Measurements from ENCODE around the gene HSD17B2. TPM values are rescaled to one million over a fixed set of nuclear protein-coding genes. Genes with fewer than 3 reads are reported as not detected.

HSD17B2 gene
- total and polyA plus RNA-seq, 8 donors = 8.0 to 66.9 (median 20.8) TPM

DNA sequence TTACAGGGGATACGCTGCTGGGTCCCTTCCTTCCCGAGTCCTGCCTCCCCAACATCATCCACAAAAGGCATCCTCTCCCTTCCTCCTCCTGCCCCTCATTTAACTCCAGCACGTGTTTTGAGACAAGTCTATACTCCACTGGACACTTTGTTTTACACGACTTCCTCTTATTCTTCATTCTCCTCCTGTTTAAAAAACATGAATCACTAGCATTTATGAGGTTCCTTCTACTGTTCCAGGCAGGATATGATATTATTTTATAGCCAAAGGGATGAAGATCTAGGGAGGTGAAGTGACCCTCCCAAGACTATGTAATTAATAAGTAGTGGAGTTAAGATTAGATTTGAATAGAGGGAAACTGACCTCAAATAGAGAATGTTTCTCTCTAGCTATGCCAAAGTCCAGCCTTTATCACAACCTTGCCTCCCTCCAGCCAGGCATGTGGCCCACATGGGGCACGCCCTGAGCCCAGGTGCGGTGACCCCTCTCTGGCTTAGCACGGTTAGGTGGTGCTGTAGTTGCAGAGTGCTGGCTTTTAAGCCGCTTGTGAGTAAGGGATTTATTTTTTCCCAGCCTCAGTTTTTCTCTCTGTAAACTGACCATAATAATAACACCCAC, 1.3 kb upstream of the HSD17B2 start:
- Histone ChIP-seq H3K4me1 (peaks cover 0 to 5% (median 4%) of the 10 kb centered on the region in 3 donors), H3K27me3 (no peaks in the 10 kb centered on the region), H3K9me3 (no peaks in the 10 kb centered on the region), H3K27ac (no peak overlapping the region), H3K36me3 (no peaks in the 10 kb centered on the region), H3K4me3 (no peak overlapping the region)
- DNase-seq (no peak), FAIRE-seq (no peak), ATAC-seq (peak in 3 of 4 donors; percentile 33 to 54 (median 34))
- 49 to 52% methylated on average over 8 of the region's 8 CpGs for WGBS, 2 donors
- intact Hi-C loops (cut with DNase I) = no loop called here
- TF ChIP-seq, protein P1, sequence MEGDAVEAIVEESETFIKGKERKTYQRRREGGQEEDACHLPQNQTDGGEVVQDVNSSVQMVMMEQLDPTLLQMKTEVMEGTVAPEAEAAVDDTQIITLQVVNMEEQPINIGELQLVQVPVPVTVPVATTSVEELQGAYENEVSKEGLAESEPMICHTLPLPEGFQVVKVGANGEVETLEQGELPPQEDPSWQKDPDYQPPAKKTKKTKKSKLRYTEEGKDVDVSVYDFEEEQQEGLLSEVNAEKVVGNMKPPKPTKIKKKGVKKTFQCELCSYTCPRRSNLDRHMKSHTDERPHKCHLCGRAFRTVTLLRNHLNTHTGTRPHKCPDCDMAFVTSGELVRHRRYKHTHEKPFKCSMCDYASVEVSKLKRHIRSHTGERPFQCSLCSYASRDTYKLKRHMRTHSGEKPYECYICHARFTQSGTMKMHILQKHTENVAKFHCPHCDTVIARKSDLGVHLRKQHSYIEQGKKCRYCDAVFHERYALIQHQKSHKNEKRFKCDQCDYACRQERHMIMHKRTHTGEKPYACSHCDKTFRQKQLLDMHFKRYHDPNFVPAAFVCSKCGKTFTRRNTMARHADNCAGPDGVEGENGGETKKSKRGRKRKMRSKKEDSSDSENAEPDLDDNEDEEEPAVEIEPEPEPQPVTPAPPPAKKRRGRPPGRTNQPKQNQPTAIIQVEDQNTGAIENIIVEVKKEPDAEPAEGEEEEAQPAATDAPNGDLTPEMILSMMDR (IDR thresholded peaks at IDR 0.05) = no peak

DNA sequence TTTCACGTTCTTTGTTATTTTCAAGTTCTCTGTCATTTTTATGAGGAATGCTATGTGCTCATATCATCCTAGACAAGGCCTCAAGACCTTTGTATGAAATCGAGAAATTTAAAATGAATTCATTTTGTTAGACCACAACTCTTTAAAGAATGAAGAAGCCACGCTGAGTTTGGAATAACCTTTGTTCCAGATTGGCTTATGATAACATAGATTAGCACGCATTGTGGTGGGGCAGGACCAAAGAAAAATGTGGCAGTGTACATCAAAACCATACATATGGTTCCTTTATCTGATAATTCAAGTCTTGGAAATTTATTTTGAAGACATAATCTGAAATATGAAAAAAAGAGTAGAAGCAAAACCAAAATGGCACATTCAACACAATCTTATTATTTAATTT, 2.2 kb downstream of the HSD17B2 start:
- FAIRE-seq (no peak), ATAC-seq (no peak), DNase-seq (no peak)
- Histone ChIP-seq H3K36me3 (no peaks in the 10 kb centered on the region), H3K4me1 (peaks cover 0 to 5% (median 4%) of the 10 kb centered on the region in 3 donors), H3K27ac (no peak overlapping the region), H3K27me3 (no peaks in the 10 kb centered on the region), H3K9me3 (no peaks in the 10 kb centered on the region), H3K4me3 (peak overlapping the region in 2 of 4 donors; percentile 1 to 17)
- 74 to 87% methylated on average over 4 of the region's 4 CpGs for WGBS, 2 donors
- TF ChIP-seq, protein P1 (IDR thresholded peaks at IDR 0.05) = no peak
- intact Hi-C loops (cut with DNase I) = no loop called here

DNA sequence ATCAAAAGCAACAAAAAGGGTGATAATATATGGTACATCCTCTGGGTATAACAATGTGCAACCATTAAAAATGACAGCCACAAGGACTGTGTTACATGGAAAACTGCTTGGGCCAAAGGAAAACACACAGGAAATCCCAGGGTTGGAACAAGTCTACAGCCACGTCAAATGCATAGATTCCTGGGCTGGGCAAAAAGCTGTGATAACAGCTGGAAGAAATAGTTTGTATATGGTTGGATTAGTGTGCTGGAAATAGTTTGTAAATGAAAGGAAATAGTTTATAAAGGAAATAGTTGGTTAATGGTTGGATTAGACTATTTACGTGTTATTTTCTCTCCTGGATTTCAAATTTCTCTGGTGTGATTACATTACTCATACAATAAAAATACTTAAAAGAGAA, 2.6 kb downstream of the HSD17B2 start:
- TF ChIP-seq, protein P1 (IDR thresholded peaks at IDR 0.05) = no peak
- Histone ChIP-seq H3K4me3 (peak overlapping the region in 2 of 4 donors; percentile 9 to 17), H3K27ac (peak overlapping the region in 1 of 4 donors; percentile 5), H3K27me3 (no peaks in the 10 kb centered on the region), H3K36me3 (no peaks in the 10 kb centered on the region), H3K9me3 (no peaks in the 10 kb centered on the region), H3K4me1 (peaks cover 0 to 5% (median 4%) of the 10 kb centered on the region in 3 donors)
- 76 to 80% methylated on average over 2 of the region's 2 CpGs for WGBS, 2 donors
- DNase-seq (no peak), ATAC-seq (no peak), FAIRE-seq (no peak)
- intact Hi-C loops (cut with DNase I) = no loop called here

- no peak for ATAC-seq
- no peaks in the 10 kb centered on the region for H3K36me3 ChIP-seq
- H3K4me3 ChIP-seq = no peak overlapping the region
- no peaks in the 10 kb centered on the region for H3K4me1 ChIP-seq
- no peak overlapping the region for H3K27ac ChIP-seq
- no peak for DNase-seq
- intact Hi-C loops (cut with DNase I) = loop anchor here in 1 of 3 donors (10.0 kb wide), 1 partner anchor 175 kb away; no protein-coding TSS in a partner anchor
- WGBS, 2 donors = 33 to 43% methylated on average over 3 of the region's 3 CpGs
- no peaks in the 10 kb centered on the region for H3K9me3 ChIP-seq
- FAIRE-seq = no peak
- H3K27me3 ChIP-seq = no peaks in the 10 kb centered on the region
- TF ChIP-seq, protein P1 (IDR thresholded peaks at IDR 0.05) = no peak
Measured at GRCh38 chr16:82040296-82040695, 5.2 kb downstream of the HSD17B2 start.

DNA sequence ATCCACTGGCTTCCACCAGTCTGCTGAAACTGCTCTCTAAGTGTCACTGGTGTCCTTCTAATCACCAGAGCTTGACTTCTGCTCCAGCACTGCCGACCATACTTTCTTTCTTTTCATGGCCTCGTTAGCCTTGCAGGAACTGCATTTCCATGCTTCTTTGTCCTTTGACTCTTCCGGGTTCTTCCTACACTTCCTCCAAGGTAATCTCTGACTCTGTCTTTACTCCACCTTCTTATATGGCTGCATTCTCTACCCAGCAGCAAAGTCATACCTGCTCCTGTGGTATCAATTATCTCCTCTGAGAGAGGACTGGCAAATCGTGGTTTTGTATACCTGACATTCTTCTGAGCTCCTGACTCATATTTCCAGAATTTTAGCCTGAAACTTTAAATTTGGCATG, 6.5 kb downstream of the HSD17B2 start:
- TF ChIP-seq, protein P1 (IDR thresholded peaks at IDR 0.05) = no peak
- no peak for ATAC-seq
- Histone ChIP-seq H3K4me1 (no peaks in the 10 kb centered on the region), H3K9me3 (no peaks in the 10 kb centered on the region), H3K36me3 (no peaks in the 10 kb centered on the region), H3K27ac (no peak overlapping the region), H3K27me3 (no peaks in the 10 kb centered on the region), H3K4me3 (no peak overlapping the region)
- 69 to 84% methylated on average over 4 of the region's 4 CpGs for WGBS, 2 donors
- intact Hi-C loops (cut with DNase I) = loop anchor here in 1 of 3 donors (10.0 kb wide), 1 partner anchor 173 kb away; no protein-coding TSS in a partner anchor
- DNase-seq = no peak
- no peak for FAIRE-seq
